ENCODE results near the gene PRRT1B.

The PRRT1B gene

DNA sequence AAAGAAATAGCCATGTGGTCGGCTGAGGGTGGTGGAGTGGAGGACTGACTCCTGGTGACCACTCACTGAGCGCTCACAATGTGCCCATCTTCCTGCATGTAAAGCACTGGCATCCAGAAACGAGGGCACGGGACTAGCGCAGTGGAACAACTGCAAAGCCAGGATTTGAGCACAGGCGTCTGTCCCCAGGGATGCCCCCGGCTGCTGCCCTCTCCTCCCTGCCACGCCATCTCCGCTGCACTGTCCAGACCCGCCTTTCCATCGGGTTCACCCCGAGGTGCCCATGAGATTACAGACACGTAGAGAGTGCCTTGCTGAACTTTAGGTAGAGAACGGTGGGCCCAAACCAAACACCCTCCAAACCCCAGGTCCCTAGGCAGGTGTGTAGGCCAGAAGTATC, 44.7 kb downstream of the PRRT1B start:
- ATAC-seq, result no peak
- TF ChIP-seq ZNF70 (CRISPR knock-in tag; IDR thresholded peaks at IDR 0.05) (no peak), ZC3H10 (CRISPR knock-in tag; IDR thresholded peaks at IDR 0.05) (no peak)
- TF ChIP-seq, protein P1, sequence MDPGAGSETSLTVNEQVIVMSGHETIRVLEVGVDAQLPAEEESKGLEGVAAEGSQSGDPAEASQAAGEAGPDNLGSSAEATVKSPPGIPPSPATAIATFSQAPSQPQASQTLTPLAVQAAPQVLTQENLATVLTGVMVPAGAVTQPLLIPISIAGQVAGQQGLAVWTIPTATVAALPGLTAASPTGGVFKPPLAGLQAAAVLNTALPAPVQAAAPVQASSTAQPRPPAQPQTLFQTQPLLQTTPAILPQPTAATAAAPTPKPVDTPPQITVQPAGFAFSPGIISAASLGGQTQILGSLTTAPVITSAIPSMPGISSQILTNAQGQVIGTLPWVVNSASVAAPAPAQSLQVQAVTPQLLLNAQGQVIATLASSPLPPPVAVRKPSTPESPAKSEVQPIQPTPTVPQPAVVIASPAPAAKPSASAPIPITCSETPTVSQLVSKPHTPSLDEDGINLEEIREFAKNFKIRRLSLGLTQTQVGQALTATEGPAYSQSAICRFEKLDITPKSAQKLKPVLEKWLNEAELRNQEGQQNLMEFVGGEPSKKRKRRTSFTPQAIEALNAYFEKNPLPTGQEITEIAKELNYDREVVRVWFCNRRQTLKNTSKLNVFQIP (CRISPR knock-in tag; IDR thresholded peaks at IDR 0.05; ENCODE audit: borderline replicate concordance, low read depth), result no peak

DNA sequence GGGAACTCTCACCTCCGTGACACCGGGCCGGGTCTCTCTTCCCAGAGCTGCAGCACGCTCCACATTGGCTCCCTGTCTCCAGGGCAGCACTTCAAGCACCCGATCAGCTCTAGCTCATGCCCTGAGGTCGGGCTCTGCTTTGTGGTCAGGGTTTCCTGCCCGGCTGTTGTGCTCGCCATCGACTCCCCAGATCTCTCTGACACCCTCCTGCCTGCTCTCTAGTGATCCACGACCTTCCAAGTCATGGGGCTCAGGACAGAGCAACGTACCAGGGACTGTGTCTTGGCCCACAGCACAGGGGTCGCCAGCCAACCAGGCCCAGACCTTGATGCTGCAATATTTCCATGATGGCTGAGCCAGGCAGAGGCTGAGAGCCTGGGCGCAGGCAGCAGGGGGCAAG, 45.1 kb downstream of the PRRT1B start:
- no peak for TF ChIP-seq OSR1 (CRISPR knock-in tag; IDR thresholded peaks at IDR 0.05)
- TF ChIP-seq ZFP3 (CRISPR knock-in tag; IDR thresholded peaks at IDR 0.05), result no peak
- no peak for TF ChIP-seq GLIS3 (CRISPR knock-in tag; IDR thresholded peaks at IDR 0.05)
- TF ChIP-seq, protein P2, sequence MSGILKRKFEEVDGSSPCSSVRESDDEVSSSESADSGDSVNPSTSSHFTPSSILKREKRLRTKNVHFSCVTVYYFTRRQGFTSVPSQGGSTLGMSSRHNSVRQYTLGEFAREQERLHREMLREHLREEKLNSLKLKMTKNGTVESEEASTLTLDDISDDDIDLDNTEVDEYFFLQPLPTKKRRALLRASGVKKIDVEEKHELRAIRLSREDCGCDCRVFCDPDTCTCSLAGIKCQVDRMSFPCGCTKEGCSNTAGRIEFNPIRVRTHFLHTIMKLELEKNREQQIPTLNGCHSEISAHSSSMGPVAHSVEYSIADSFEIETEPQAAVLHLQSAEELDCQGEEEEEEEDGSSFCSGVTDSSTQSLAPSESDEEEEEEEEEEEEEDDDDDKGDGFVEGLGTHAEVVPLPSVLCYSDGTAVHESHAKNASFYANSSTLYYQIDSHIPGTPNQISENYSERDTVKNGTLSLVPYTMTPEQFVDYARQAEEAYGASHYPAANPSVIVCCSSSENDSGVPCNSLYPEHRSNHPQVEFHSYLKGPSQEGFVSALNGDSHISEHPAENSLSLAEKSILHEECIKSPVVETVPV (CRISPR knock-in tag; IDR thresholded peaks at IDR 0.05), result no peak
- TF ChIP-seq, protein P3, sequence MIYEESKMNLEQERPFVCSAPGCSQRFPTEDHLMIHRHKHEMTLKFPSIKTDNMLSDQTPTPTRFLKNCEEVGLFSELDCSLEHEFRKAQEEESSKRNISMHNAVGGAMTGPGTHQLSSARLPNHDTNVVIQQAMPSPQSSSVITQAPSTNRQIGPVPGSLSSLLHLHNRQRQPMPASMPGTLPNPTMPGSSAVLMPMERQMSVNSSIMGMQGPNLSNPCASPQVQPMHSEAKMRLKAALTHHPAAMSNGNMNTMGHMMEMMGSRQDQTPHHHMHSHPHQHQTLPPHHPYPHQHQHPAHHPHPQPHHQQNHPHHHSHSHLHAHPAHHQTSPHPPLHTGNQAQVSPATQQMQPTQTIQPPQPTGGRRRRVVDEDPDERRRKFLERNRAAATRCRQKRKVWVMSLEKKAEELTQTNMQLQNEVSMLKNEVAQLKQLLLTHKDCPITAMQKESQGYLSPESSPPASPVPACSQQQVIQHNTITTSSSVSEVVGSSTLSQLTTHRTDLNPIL (CRISPR knock-in tag; IDR thresholded peaks at IDR 0.05; ENCODE audit: low read depth), result no peak
- ATAC-seq, result no peak

DNA sequence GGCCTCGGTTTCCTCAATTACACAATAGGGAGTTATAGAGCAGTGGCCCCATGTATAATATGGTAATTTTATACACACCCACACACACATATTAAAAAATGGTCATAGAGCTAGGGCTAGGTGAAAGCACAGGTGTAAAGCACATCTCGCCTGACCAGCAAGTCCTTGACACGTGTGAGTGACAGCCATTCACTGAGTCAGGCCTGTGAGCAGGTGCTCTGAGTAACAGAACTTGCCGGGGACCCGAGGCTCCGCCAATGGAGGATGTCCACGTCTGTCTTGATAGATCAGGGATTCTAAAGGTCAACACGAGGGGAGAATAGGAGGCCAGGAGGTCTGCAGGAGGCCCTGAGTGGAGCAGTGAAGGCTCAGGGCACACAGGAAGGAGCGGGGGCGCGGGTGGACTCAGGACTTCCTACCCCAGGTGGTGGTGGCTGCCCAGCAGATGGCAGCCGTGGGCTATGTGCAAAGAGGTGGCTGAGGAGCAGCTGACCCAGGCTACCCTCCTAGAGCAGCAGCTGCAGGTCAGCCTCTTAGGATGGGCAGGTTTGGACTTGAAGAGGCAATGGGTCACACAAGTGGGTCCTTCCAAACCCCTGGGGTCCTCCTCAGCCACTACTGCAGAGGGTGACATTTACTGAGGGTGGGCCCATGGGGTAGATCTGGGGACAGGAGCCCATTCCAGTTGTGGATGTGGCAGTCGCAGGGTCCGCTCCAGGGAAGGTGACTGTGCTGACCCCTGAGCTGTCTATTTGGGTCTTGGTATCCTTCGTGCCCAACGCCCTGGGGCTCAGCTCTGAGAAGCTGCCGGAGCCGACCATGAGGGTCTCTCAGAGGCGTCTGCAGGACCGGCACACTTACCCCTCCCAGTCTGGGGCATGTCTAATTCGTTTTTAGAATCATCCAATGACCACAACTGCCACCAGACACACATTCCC, 45.9 kb downstream of the PRRT1B start:
- peak; percentile 97 for ATAC-seq
- TF ChIP-seq ZC3H10 (CRISPR knock-in tag; IDR thresholded peaks at IDR 0.05), result no peak
- TF ChIP-seq ZNF8 (CRISPR knock-in tag; IDR thresholded peaks at IDR 0.05), result no peak
- no peak for TF ChIP-seq ZNF70 (CRISPR knock-in tag; IDR thresholded peaks at IDR 0.05)
- TF ChIP-seq PPARA (CRISPR knock-in tag; IDR thresholded peaks at IDR 0.05; ENCODE audit: borderline replicate concordance), result no peak
- TF ChIP-seq SNAI2 (CRISPR knock-in tag; IDR thresholded peaks at IDR 0.05), result no peak
- no peak for TF ChIP-seq BACH2 (CRISPR knock-in tag; IDR thresholded peaks at IDR 0.05; ENCODE audit: borderline replicate concordance)
- TF ChIP-seq ARNTL (CRISPR knock-in tag; IDR thresholded peaks at IDR 0.05; ENCODE audit: borderline replicate concordance, low read depth), result no peak
- no peak for TF ChIP-seq OSR1 (CRISPR knock-in tag; IDR thresholded peaks at IDR 0.05)
- TF ChIP-seq, protein P1 (CRISPR knock-in tag; IDR thresholded peaks at IDR 0.05; ENCODE audit: borderline replicate concordance, low read depth), result no peak
- TF ChIP-seq ISL1 (CRISPR knock-in tag; IDR thresholded peaks at IDR 0.05), result no peak
- TF ChIP-seq, protein P4, sequence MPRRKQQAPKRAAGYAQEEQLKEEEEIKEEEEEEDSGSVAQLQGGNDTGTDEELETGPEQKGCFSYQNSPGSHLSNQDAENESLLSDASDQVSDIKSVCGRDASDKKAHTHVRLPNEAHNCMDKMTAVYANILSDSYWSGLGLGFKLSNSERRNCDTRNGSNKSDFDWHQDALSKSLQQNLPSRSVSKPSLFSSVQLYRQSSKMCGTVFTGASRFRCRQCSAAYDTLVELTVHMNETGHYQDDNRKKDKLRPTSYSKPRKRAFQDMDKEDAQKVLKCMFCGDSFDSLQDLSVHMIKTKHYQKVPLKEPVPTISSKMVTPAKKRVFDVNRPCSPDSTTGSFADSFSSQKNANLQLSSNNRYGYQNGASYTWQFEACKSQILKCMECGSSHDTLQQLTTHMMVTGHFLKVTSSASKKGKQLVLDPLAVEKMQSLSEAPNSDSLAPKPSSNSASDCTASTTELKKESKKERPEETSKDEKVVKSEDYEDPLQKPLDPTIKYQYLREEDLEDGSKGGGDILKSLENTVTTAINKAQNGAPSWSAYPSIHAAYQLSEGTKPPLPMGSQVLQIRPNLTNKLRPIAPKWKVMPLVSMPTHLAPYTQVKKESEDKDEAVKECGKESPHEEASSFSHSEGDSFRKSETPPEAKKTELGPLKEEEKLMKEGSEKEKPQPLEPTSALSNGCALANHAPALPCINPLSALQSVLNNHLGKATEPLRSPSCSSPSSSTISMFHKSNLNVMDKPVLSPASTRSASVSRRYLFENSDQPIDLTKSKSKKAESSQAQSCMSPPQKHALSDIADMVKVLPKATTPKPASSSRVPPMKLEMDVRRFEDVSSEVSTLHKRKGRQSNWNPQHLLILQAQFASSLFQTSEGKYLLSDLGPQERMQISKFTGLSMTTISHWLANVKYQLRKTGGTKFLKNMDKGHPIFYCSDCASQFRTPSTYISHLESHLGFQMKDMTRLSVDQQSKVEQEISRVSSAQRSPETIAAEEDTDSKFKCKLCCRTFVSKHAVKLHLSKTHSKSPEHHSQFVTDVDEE (CRISPR knock-in tag; IDR thresholded peaks at IDR 0.05), result no peak
- no peak for TF ChIP-seq GLIS3 (CRISPR knock-in tag; IDR thresholded peaks at IDR 0.05)
- no peak for TF ChIP-seq TOX (CRISPR knock-in tag; IDR thresholded peaks at IDR 0.05; ENCODE audit: borderline replicate concordance)
- TF ChIP-seq ZFP3 (CRISPR knock-in tag; IDR thresholded peaks at IDR 0.05), result no peak
- TF ChIP-seq TCF4 (CRISPR knock-in tag; IDR thresholded peaks at IDR 0.05; ENCODE audit: borderline replicate concordance), result no peak
- TF ChIP-seq, protein P3 (CRISPR knock-in tag; IDR thresholded peaks at IDR 0.05; ENCODE audit: low read depth), result no peak
